OCI-LY3 (cell line): Measurements from ENCODE around the gene DFFA.
"Not testable (repeated sequence)": the region's sequence is repeated elsewhere in the genome, so short reads cannot be mapped to it uniquely, and the experiment has no call there.

Experiments used
- H2AFZ ChIP-seq: fragments of 200-600, 300-600 bp; shearing (Covaris generic); 2 replicates; pipeline ENCODE4 v1.6.0; 2014; ENCODE audit warnings: antibody characterized with exemption, low read depth, low read length
- H3K27ac ChIP-seq: fragments of 200-600, 300-600 bp; sonication (generic); 2 replicates; pipeline ENCODE4 v1.5.1; 2014; ENCODE audit warnings: mild to moderate bottlenecking, low read length, moderate library complexity, mixed read lengths
- H3K27me3 ChIP-seq: fragments of 200-600, 300-600 bp; sonication (generic); 2 replicates; pipeline ENCODE4 v1.6.1; 2014; ENCODE audit warnings: low read depth, low read length, mixed read lengths
- H3K36me3 ChIP-seq: fragments of 200-600, 300-600 bp; sonication (generic); replicated peaks from 2 replicates; pipeline ENCODE3; 2014; ENCODE audit warnings: low read depth, low read length, mixed read lengths
- H3K4me1 ChIP-seq: fragments of 300-600, 200-600 bp; sonication (generic); 2 replicates; pipeline ENCODE4 v1.6.1; 2014; ENCODE audit warnings: low read length, mixed read lengths
- H3K4me2 ChIP-seq: fragments of 200-600, 300-600 bp; sonication (generic); 2 replicates; pipeline ENCODE4 v1.6.1; 2014; ENCODE audit warnings: low read length, mixed read lengths
- H3K4me3 ChIP-seq: fragments of 300-600, 200-600 bp; sonication (generic); 2 replicates; pipeline ENCODE4 v1.5.1; 2014; ENCODE audit warnings: antibody characterized with exemption, mild to moderate bottlenecking, low read length, moderate library complexity
- H3K79me2 ChIP-seq: fragments of 300-600, 200-600 bp; shearing (Covaris generic); 2 replicates; pipeline ENCODE4 v1.6.1; 2014; ENCODE audit warnings: mild to moderate bottlenecking, low read length, mixed read lengths
- H3K9ac ChIP-seq: fragments of 300-600, 200-600 bp; shearing (Covaris generic); 2 replicates; pipeline ENCODE4 v1.6.0; 2014; ENCODE audit warnings: mild to moderate bottlenecking, low read length, moderate library complexity
- H3K9me3 ChIP-seq: fragments of 200-600, 300-600 bp; shearing (Covaris generic); 2 replicates; pipeline ENCODE4 v1.6.1; 2014; ENCODE audit warnings: low read length, mixed read lengths; ENCODE audit not compliant: insufficient read depth
- H4K20me1 ChIP-seq: fragments of 200-600, 300-600 bp; sonication (generic); 2 replicates; pipeline ENCODE4 v1.6.1; 2016; ENCODE audit warnings: low read length, mixed read lengths; ENCODE audit not compliant: insufficient read depth
- CTCF ChIP-seq: fragments of 200-600, 300-600 bp; sonication (generic); IDR thresholded peaks from 2 replicates; pipeline ENCODE4 v1.5.1; 2014; ENCODE audit warnings: antibody characterized with exemption, low read length, low read depth
- EZH2phosphoT487 ChIP-seq: fragments of 200-600 bp; shearing (Covaris generic); IDR thresholded peaks from 2 replicates; pipeline ENCODE4 v1.6.1; 2018; ENCODE audit warnings: antibody characterized with exemption, mixed run types, low read depth

DFFA gene

DNA sequence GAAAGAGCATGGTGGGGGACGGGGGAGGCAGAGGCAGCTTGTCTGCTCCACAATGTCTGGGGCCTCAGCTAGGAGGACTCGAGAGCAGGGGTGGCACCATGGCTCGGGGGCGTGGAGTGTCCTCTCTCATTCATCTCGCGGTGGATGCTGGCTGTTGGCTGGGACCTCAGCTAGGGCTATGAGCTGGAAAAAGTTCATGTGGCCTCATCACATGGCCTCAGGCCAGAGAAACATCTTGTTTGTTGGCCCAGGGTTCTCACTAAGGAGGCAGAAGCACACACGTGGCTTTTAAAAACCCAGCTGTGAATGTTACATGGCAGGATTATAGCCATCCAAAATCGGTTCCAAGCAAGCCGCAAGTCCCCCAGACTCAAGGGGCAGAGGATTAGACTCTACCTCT, 48.3 kb downstream of the DFFA start:
- Histone ChIP-seq H3K9me3 (no peaks in the 10 kb centered on the region), H3K36me3 (no peaks in the 10 kb centered on the region), H3K79me2 (no peaks in the 10 kb centered on the region), H3K27ac (no peak overlapping the region), H4K20me1 (no peaks in the 10 kb centered on the region), H3K4me1 (0 out of 2 replicates have a peak, but pooled peaks cover 2% of the 10 kb centered on the region), H2AFZ (no peak overlapping the region), H3K27me3 (no peaks in the 10 kb centered on the region), H3K4me2 (no peak overlapping the region), H3K4me3 (no peak overlapping the region), H3K9ac (no peak overlapping the region)
- TF ChIP-seq EZH2phosphoT487 (no peak), CTCF (no peak)

- Histone ChIP-seq H3K9me3 (no peaks in the 10 kb centered on the region), H3K9ac (no peak overlapping the region), H3K79me2 (no peaks in the 10 kb centered on the region), H3K4me2 (no peak overlapping the region), H3K36me3 (peaks cover 8% of the 10 kb centered on the region), H3K4me1 (no peaks in the 10 kb centered on the region), H3K27me3 (no peaks in the 10 kb centered on the region), H3K27ac (no peak overlapping the region), H3K4me3 (no peak overlapping the region), H2AFZ (no peak overlapping the region), H4K20me1 (no peaks in the 10 kb centered on the region)
- TF ChIP-seq EZH2phosphoT487 (no peak), CTCF (no peak)
Observed at GRCh38 chr1:10421637-10422036, 50.7 kb downstream of the DFFA start.

DNA sequence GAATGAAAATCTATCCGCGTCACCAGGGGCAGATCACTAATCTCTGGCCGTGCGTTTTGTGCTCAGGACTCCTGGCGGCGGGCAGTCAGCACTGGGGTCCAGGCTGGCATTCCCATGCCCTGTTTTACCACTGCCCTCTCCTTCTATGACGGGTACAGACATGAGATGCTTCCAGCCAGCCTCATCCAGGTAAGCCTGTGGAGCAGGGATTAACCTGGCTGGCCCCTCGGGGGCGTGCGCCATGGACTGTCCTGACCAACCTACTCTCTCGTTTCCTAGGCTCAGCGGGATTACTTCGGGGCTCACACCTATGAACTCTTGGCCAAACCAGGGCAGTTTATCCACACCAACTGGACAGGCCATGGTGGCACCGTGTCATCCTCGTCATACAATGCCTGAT, 53.0 kb downstream of the DFFA start:
- H3K9ac ChIP-seq: no peak overlapping the region
- H3K4me1 ChIP-seq: no peaks in the 10 kb centered on the region
- no peak overlapping the region for H3K4me3 ChIP-seq
- TF ChIP-seq EZH2phosphoT487: no peak
- no peak overlapping the region for H2AFZ ChIP-seq
- no peak overlapping the region for H3K4me2 ChIP-seq
- H3K27me3 ChIP-seq: no peaks in the 10 kb centered on the region
- no peaks in the 10 kb centered on the region for H3K9me3 ChIP-seq
- peaks cover 8% of the 10 kb centered on the region for H3K36me3 ChIP-seq
- H3K79me2 ChIP-seq: no peaks in the 10 kb centered on the region
- no peaks in the 10 kb centered on the region for H4K20me1 ChIP-seq
- no peak overlapping the region for H3K27ac ChIP-seq

DNA sequence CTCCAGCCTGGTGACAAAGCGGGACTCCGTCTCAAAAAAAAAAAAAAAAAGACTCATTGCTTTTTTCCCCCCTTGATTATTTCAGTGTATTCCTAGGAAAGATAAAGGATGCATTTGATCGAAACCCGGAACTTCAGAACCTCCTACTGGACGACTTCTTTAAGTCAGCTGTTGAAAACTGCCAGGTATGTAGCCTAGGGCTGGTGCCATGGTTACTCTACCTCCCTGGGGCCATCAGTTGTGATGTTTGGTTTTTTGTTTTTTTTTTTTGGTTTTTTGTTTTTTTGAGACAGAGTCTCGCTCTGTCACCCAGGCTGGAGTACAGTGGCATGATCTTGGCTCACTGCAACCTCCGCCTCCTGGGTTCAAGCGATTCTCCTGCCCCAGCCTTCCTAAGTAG, 53.6 kb downstream of the DFFA start:
- H3K36me3 ChIP-seq, H4K20me1 ChIP-seq, H3K9me3 ChIP-seq, H3K4me2 ChIP-seq, H3K27ac ChIP-seq, H3K79me2 ChIP-seq, H2AFZ ChIP-seq, H3K9ac ChIP-seq, H3K4me1 ChIP-seq, H3K4me3 ChIP-seq, H3K27me3 ChIP-seq: not testable (repeated sequence)

- H4K20me1 ChIP-seq, H3K4me3 ChIP-seq, H3K27me3 ChIP-seq, H3K4me1 ChIP-seq, H3K4me2 ChIP-seq, H3K9me3 ChIP-seq, H3K27ac ChIP-seq, H3K9ac ChIP-seq, H3K79me2 ChIP-seq, H2AFZ ChIP-seq: not testable (repeated sequence)
- H3K36me3 ChIP-seq: peaks cover 19% of the 10 kb centered on the region
Observed at GRCh38 chr1:10415967-10416366, 56.4 kb downstream of the DFFA start.
